ENCODE results near the gene CFAP251. TPM values are rescaled to one million over a fixed set of nuclear protein-coding genes. Genes with fewer than 3 reads are reported as not detected.

The CFAP251 gene
- total RNA-seq, 1 experiment from 2014 or later, result 0.81 TPM

- no peak overlapping the region for H3K4me3 Mint-ChIP-seq
- H3K9ac ChIP-seq (ENCODE audit: extremely low read depth, insufficient read length, low read length), result no peak overlapping the region
- H3K56ac ChIP-seq (ENCODE audit: insufficient read length, low read depth, low read length), result no peak overlapping the region
- H3K27me3 Mint-ChIP-seq (ENCODE audit: low read depth), result no peaks in the 10 kb centered on the region
- no peak overlapping the region for H3K4ac ChIP-seq (ENCODE audit: low read depth, low read length)
- peak overlapping the region in 1 of 3 experiments; percentile 65; a peak in 1 of 7 replicates for H3K27ac Mint-ChIP-seq
- H4K91ac ChIP-seq (ENCODE audit: insufficient read length, low read depth, low read length), result no peak overlapping the region
- no peak overlapping the region for H2BK12ac ChIP-seq (ENCODE audit: insufficient read length, low read depth, low read length)
- no peak overlapping the region for H4K5ac ChIP-seq (ENCODE audit: insufficient read length, low read depth, low read length)
- no peak overlapping the region for H4K8ac ChIP-seq (replicated peaks; ENCODE audit: insufficient read length, low read depth, low read length)
- peaks cover 3 to 5% of the 10 kb centered on the region in 2 experiments; a peak in 2 of 5 replicates for H3K9me3 Mint-ChIP-seq
- no peak overlapping the region for H3K18ac ChIP-seq (ENCODE audit: insufficient read length, low read depth, low read length)
- TF ChIP-seq CTCF (conservative IDR thresholded peaks at IDR 0.05), result no peak
- no peak overlapping the region for H3T11ph ChIP-seq (ENCODE audit: low read length)
- WGBS (ENCODE audit: extremely low coverage, insufficient read length, low lambda C conversion rate), result no CpG with 5 or more reads among the region's 21 CpGs
- DNase-seq, result no peak
- no peaks in the 10 kb centered on the region for H4K20me1 ChIP-seq (ENCODE audit: control insufficient read depth, insufficient read depth, insufficient read length)
- H2BK15ac ChIP-seq (ENCODE audit: low read depth, low read length), result no peak overlapping the region
- H3K23me2 ChIP-seq (ENCODE audit: insufficient read length, low read depth, low read length, poor library complexity, severe bottlenecking), result peaks cover 2% of the 10 kb centered on the region
- H3K79me1 ChIP-seq (ENCODE audit: insufficient read depth, low read depth, low read length, poor library complexity, severe bottlenecking), result no peaks in the 10 kb centered on the region
- no peak overlapping the region for H3K23ac ChIP-seq (ENCODE audit: insufficient read length, low read depth, low read length)
- no peaks in the 10 kb centered on the region for H3K4me1 ChIP-seq (ENCODE audit: insufficient read depth, low read length)
- no peaks in the 10 kb centered on the region for H3K27me3 ChIP-seq (ENCODE audit: insufficient read depth, low read length)
- H3K79me2 ChIP-seq (ENCODE audit: insufficient read depth, low read length), result no peaks in the 10 kb centered on the region
- no peak overlapping the region for H2AFZ ChIP-seq (ENCODE audit: low read length)
- H3K4me1 Mint-ChIP-seq, result peaks cover 0 to 5% of the 10 kb centered on the region in 2 experiments; a peak in 2 of 4 replicates
- H2BK20ac ChIP-seq (ENCODE audit: low read depth, low read length, poor library complexity, severe bottlenecking), result no peak overlapping the region
- no peak overlapping the region for H3K4me2 ChIP-seq (ENCODE audit: insufficient read depth, insufficient read length, low read length)
- no peak overlapping the region for H2BK120ac ChIP-seq (ENCODE audit: low read depth, low read length, poor library complexity, severe bottlenecking)
- H2BK5ac ChIP-seq (ENCODE audit: insufficient read length, low read length), result no peak overlapping the region
- no peak overlapping the region for H3K14ac ChIP-seq (ENCODE audit: insufficient read depth, low read length)
- H2AK5ac ChIP-seq (ENCODE audit: insufficient read length, low read length), result no peak overlapping the region
- no peaks in the 10 kb centered on the region for H3K36me3 Mint-ChIP-seq (ENCODE audit: insufficient read depth in 1 of 3, low read depth in 3 of 3)
- no peaks in the 10 kb centered on the region for H3K9me3 ChIP-seq (ENCODE audit: control insufficient read depth, low read depth, low read length)
- no peak overlapping the region for H3K27ac ChIP-seq (ENCODE audit: insufficient read length, low read depth, low read length)
Measured at GRCh38 chr12:121992059-121992879, 73.9 kb downstream of the CFAP251 start.

Data from H9 (cell line).